RPMI7951 (cell line): ENCODE measurements around the gene TECR. TPM values are rescaled to one million over a fixed set of nuclear protein-coding genes. Genes with fewer than 3 reads are reported as not detected.
A peak's percentile ranks its signal among the peaks of the same experiment; 100 is the strongest.
"Not testable (repeated sequence)": the region's sequence is repeated elsewhere in the genome, so short reads cannot be mapped to it uniquely, and the experiment has no call there.

Source experiments
- DNase-seq: peaks from one replicate; pipeline ENCODE4 v3.0.0-alpha.2; 2012; ENCODE audit warnings: low read depth
- total RNA-seq: library from RNA; depleted of rRNA; stranded (reverse); fragments of >200 nt; shearing (Covaris generic); gene quantifications from 2 replicates; pipeline ENCODE4 v1.2.3, GENCODE V29; 2014

Gene TECR
- total RNA-seq, 1 experiment from 2014 or later = 102 TPM

DNA sequence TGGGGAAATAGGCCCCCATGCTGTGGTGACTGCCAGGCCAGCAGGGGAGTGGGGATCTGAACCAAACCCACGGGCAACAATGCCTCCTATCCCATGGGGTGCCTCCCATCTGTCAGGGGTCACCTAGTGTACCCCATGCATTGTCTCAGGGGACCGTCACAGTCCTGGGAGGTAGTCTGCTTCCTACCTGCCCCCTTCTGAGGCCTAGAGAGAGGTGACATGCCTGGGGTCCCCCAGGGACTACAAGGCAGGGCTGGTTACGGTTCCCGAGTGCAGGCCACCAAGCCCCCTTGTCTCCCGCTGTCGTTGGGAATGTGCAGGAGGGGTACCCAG, 31.3 kb downstream of the TECR start:
- DNase-seq = no peak

DNA sequence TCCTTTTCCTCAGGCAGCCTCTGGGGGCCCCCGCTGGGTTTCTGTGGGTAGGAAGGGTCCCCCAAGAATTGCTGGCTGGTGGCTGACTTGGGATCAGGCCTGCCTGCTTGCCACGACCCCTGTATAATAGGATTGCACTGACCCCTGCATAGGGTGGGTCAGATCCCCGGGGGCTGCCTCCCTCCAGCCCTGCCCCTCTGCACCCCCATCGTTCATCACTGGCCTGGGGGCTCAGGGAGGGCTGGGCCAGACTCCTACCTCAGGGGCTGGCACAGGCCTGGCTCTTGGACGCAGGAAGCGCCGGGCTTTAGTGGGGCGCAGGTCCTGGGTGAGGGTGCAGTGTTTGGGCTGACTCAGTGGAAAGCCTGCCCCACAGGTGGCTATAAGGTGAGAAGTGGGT, 31.9 kb downstream of the TECR start:
- DNase-seq = no peak

- DNase-seq = peak; percentile 87
These were observed 32.5 kb downstream of the TECR start for GRCh38 chr19:14561847-14562351.

- DNase-seq = no peak
These were observed 33.5 kb downstream of the TECR start for GRCh38 chr19:14562660-14563589.

DNA sequence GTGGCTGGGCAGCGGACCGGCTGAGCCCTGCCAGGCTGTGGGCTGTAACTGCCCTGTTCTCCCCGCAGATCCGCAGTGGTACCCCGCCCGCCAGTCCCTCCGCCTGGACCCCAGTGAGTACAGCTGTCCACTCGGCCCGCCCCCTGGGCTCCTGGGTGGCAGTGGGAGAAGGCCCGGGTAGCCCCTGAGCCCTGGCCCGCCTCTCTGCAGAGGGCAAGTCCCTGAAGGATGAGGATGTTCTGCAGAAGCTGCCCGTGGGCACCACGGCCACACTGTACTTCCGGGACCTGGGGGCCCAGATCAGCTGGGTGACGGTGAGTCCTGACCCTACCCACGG, 34.2 kb downstream of the TECR start:
- no peak for DNase-seq

- DNase-seq = peak; percentile 26
These were observed 34.7 kb downstream of the TECR start for GRCh38 chr19:14563989-14564651.

DNA sequence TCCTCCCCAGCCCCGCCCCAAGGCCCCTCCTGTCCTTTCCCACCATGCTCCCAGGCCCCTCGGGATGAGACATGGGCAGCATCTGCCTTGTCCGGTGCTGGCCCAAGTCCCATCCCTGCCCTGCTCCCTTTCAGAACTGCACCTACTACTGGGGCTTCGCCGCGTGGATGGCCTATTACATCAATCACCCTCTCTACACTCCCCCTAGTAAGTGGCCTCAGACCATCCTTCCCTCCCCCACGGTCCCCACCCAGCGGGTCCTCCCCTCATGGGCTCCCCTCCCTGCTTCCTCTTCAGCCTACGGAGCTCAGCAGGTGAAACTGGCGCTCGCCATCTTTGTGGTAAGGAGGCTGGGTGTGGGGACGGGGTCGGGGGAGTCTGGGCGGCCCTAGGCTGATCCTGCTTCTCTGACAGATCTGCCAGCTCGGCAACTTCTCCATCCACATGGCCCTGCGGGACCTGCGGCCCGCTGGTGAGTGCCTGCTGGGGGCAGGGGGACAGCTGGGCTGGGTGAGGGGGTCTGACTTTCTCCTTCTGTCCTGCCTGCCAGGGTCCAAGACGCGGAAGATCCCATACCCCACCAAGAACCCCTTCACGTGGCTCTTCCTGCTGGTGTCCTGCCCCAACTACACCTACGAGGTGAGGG, 35.4 kb downstream of the TECR start:
- DNase-seq = not testable (repeated sequence)

GRCh38 chr19:14565298-14565679, 35.9 kb downstream of the TECR start:
- no peak for DNase-seq

- no peak for DNase-seq
These were observed 36.6 kb downstream of the TECR start for GRCh38 chr19:14565765-14566711.

DNA sequence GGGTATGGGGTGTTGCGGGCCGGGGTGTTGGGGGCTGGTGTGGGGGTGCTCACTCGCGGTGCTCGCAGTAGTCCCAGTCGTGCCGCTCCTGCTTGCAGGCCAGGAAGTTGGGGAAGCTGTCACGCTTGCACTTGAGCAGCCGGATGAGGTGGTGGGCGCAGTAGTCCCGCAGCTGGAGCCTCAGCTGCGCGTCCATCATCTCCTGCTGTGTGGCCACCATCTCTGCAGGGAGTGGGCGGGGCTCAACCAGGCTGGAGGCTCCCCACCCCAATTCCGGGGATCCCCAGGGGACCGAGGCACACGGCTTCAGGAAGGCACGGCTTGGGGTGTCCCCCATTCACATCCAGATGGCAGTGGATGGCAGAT, 37.3 kb downstream of the TECR start:
- DNase-seq = no peak

- DNase-seq = no peak
These were observed 37.7 kb downstream of the TECR start for GRCh38 chr19:14567079-14567478.

DNA sequence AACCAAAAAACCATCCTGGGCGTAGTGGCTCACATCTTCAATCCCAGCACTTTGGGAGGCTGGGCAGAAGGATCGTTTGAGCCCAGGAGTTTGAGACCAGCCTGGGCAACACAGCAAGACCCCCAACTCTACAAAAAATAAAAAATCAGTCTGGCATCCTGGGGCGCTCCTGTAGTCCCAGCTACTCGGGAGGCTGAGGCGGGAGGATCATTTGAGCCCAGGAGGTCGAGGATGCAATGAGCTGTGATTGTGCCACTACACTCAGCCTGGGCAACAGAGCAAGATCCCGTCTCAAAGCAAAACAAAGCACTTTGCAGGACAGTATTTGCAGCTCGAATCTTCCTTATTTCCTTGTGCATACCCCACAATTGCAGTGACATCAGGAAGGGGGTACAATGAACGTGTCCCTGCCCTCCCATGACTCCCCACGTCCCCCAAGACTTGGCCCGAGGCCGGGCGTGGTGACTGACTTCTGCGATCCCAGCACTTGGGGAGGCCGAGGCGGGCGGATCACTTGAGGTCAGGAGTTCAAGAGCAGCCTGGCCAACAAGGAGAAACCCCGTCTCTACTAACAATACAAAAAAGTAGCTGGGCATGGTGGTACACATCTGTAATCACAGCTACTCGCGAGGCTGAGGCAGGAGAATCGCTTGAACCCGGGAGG, 41.6 kb downstream of the TECR start:
- DNase-seq = no peak

GRCh38 chr19:14571695-14572490, 42.5 kb downstream of the TECR start, which contains the start of gene NDUFB7:
Gene NDUFB7, minus strand, starts transcription at chr19:14572066. Its CDS starts 66 bp downstream, at chr19:14572000.
- DNase-seq = peak; percentile 95

- DNase-seq = peak; percentile 42
These were observed 46.1 kb downstream of the TECR start for GRCh38 chr19:14575428-14575980.

DNA sequence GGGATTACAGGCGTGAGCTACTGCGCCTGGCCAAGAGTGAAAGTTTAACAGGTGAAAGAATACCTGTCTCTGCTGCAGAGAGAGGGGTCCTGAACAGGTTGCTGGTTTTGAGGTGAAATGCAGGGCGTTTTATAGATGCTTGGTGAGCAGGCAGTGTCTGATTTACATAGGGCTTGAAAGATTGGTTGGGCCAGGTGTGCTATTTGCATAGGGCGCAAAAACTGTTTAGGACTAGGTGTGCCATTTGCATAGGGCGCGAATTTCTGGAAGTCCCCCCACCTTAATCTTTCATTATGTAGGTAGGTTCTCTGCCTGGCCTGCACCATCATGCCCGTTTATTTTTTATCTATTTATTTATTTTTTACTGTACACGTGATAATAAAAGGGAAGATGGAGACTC, 47.0 kb downstream of the TECR start:
- no peak for DNase-seq

GRCh38 chr19:14577264-14577663, 47.9 kb downstream of the TECR start:
- DNase-seq = no peak

DNA sequence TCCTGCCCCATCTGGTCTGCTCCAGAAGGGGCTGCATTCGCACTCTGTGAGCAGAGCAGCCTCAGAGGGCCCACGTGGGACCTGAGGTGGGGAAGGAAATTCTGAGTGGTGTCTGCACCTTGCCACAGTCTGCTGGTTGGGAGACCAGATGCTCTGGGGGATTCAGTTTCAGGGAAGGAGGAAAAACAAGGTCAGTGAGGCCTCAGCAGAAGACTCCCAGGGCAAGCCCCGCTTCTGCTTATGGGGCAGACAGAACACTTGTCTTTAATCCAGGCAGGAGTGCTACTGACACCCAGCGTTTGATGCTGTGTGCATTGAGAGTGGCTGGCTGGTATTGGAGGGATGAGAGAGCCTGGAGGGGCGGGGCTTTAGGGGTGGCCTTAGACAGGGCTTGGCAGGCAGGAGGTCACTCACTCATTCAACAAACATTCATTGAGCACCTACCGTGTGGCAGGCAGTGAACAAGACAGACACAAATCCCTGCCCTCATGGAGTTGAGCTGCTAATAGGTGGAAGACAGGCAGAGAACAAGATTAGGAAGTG, 48.6 kb downstream of the TECR start:
- no peak for DNase-seq

DNA sequence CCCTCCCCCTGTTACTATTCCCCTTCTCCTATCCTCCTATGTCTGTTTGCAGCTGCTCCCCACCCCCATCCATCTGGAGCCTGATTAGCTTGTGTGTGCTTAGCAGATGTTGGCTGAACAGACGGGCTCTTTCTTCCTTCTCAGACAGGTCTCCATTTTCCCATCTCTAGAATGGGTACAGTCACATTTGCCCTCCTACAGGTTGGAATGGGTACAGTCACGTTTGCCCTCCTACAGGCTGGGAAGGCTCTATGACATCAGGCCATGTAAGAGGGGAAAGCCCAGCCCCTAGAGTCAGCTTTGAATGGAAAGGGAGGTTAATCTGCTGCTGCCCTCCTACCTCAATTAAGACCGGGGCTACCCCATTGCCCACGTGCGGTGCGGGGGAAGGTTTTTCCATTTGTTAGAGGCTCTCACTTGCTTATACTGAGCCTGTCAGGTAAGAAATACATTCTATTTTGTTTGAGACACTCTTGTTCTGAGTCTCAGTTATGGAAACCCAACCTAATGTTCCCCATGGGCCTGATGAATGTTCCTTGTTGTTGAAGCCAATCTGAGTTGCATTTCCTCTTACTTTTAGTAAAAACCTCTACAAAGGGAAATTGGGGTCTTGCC, 51.3 kb downstream of the TECR start:
- DNase-seq = no peak

DNA sequence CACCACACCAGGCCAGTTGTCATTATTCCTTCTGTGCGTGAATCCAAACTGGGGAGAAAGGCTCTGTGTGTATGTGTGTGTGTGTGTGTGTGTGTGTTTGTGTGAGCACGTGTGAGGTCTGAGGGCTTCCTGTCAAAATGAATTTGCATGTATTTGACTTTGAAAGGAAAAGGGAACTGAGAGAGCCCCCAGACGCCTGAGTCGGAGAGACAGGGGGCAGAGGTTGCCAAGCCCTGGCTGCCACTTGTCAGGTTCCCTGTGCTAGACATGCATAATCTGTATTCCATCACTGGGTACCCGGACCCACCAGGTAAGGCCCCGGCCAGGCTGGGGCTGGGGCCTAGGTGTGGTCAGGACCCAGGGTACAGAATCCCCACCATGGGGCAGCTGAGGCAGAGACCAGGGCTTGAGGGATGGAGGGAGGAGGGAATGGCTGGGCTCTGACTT, 53.5 kb downstream of the TECR start, which contains the start of gene CLEC17A:
CLEC17A (plus strand) TSS at position 191 of the 447 bp plus-strand sequence; CDS start at position 268, 77 bp downstream.
- no peak for DNase-seq
